GM18519 (cell line): Measurements from ENCODE around the gene MAFF.

Source experiments
- ATAC-seq: cut with Tn5 transposase; IDR thresholded peaks from one replicate; pipeline ENCODE4 v1.9.1; 2021; ENCODE audit warnings: mild to moderate bottlenecking, moderate library complexity; ENCODE audit not compliant: unreplicated experiment, low FRiP score

The MAFF gene

GRCh38 chr22:38203090-38203810 is 1.5 kb downstream of the MAFF start:
- no peak for ATAC-seq

DNA sequence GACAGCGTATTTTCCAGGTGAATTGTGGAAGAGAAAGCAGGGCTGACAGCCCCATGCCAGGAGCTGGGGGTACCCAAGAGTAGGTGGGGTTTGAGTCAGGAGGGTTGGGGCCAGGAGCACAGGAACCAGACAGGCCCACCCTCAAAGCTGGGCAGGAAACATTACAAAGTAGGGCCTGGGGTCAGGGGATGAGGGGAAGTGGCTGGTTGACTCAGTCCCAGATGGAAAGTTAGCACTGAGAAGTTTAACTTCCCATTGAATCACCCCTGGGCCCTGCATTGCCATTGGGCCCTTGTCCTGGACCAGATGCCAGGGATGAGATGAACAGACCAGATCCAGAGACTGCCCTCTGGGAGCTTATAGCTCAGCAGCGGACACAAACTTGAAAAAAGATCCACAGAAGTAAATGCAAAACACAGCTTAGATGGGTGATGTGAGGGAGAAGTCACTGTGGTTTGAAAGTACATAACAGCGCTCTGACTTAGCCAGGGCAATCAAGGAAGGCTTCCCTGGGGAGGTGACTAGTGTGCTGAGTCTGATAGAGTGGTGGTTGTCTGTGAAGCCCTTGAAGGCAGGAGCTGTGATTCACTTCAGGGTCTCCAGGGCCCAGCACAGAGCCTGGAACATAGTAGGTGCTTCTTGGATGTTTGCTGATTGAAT is 2.2 kb downstream of the MAFF start:
- ATAC-seq, result no peak

DNA sequence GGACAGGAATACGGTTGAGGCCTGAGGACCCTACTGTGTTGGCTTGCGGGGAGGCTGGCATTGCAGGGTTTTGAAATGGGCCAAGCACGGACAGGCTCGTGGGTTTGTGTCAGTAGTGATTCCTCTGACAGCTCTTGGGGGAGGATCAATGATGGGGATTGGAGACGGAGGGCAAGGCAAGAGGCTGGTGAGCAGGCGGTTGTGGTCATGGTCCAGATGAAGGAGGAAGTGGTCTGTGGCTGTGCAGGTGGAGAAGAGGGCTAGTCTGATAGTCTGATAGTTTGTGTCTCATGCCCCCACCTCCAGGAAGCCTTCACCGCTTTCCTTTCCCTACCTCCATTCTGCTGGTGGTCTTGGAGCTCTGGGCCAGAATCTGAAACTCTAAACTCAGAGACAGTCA is 3.0 kb downstream of the MAFF start:
- no peak for ATAC-seq

GRCh38 chr22:38205261-38206128 is 3.7 kb downstream of the MAFF start:
- ATAC-seq, result no peak

DNA sequence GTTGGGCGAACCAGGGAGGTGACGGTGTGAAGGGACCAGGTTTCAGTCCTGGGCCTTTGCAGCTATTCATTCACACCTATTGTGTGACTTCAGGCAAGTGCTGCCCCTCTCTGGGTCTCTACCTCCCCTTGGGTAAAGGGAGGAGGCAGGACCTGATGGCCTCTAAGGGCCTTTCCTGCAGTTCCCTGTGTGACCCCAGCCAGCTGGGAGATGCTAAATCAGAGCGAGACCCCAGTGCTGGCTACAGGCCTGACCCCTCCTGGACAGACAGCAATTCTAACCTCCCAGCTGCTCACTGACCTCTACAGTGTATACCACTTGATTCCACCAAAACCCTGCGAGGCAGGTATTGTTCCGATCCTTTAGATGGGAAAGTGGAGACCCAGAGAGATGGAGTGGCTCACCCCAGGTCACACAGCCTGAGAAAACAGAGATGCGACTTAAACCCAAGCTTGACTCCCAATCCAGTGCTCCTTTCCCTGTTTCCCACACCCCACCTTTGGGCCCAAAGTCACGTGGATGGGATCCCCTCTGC is 6.2 kb downstream of the MAFF start:
- no peak for ATAC-seq

GRCh38 chr22:38208551-38208968 is 6.8 kb downstream of the MAFF start:
- ATAC-seq, result no peak

- ATAC-seq, result no peak
These were observed 9.8 kb downstream of the MAFF start for GRCh38 chr22:38211556-38211955.

GRCh38 chr22:38212442-38212841 is 10.6 kb downstream of the MAFF start:
- no peak for ATAC-seq

DNA sequence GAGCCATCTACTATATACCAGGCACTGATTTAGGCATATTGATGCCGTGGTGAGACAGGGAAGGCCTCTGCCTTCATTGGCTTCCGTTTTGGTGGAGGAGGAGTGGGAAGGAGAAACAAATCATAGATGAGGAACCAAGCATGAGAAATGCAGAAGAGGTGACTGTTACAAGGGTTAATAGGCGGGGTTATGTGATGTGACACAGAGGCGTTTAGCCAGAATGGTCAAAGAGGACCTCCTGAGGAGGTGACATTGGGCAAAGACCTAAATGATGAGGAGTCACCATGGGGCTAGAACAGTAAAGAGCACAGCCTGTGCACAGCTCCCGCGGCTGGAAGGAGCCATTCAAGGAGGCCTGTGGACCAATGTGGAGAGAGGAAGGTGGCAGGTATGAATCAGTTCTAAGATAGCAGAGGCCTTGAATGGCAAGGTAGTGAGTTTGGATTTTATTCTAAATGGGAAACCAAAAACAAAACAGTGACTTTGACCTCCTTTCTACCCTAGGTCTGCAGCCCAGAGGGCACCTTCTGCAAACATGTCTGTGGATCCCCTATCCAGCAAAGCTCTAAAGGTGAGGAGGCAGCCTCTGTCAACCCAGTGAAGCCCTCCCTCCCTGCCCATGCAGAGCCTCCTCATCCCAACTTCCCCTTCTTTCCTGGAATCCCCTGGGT is 11.7 kb downstream of the MAFF start:
- ATAC-seq, result no peak

GRCh38 chr22:38213990-38214301 is 12.2 kb downstream of the MAFF start:
- no peak for ATAC-seq

DNA sequence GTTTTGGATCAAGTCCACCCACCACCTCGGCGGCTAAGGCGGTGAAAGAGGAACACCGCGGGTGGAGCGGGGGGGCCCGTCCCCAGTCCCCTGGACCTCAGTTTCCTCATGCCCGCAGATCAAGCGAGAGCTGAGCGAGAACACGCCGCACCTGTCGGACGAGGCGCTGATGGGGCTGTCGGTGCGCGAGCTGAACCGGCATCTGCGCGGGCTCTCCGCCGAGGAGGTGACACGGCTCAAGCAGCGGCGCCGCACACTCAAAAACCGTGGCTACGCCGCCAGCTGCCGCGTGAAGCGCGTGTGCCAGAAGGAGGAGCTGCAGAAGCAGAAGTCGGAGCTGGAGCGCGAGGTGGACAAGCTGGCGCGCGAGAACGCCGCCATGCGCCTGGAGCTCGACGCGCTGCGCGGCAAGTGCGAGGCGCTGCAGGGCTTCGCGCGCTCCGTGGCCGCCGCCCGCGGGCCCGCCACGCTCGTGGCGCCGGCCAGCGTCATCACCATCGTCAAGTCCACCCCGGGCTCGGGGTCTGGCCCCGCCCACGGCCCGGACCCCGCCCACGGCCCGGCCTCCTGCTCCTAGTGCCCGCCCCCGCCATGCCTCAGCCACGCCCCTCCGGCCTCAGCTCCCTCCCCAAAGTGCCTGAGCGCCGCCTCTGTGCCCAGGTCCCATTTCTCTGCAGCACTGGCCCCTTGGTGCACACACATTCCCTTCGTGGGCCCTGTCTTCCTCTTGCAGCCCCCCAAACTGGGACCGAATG is 12.7 kb downstream of the MAFF start:
- no peak for ATAC-seq

DNA sequence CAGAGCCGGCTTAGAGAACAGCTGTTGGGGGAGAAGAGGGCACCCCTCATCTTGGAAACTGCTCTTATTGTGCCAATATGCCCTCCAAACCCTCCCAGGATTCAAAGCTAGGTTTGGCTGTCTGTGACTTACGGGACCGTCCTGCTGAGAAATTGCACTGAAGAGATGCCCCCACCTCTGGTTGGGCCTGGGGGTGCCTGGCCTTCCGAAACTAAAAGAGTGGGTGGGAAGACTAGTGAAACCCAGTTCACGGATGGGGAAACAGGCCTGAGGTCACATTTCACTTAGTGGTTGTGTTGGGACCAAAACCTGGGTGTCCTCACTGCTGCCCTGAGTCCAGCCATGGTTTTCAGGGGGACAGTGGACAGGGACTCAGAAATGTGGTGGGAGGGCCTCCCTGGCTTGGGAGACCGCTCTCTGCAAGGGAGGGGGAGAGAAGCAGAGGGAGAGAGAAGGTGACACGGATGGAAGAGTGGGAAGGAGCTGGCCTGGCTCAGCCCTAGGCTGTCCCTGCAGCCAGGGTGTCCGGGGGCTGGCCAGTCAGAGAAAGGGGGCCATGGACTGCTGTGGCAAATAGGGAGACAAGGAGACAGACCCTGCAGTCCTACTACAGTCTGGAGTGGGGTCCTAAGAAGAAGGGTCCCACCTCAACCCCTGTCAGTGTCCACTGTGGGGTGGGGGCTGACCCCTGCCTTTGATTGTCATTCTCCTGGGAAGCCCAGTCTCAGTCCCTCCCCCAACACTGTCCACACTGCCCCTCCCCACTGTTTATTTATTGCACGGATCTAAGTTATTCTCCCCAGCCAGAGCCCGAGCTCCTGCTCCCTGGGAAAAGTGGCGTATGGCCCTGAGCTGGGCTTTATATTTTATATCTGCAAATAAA is 13.6 kb downstream of the MAFF start:
- no peak for ATAC-seq

DNA sequence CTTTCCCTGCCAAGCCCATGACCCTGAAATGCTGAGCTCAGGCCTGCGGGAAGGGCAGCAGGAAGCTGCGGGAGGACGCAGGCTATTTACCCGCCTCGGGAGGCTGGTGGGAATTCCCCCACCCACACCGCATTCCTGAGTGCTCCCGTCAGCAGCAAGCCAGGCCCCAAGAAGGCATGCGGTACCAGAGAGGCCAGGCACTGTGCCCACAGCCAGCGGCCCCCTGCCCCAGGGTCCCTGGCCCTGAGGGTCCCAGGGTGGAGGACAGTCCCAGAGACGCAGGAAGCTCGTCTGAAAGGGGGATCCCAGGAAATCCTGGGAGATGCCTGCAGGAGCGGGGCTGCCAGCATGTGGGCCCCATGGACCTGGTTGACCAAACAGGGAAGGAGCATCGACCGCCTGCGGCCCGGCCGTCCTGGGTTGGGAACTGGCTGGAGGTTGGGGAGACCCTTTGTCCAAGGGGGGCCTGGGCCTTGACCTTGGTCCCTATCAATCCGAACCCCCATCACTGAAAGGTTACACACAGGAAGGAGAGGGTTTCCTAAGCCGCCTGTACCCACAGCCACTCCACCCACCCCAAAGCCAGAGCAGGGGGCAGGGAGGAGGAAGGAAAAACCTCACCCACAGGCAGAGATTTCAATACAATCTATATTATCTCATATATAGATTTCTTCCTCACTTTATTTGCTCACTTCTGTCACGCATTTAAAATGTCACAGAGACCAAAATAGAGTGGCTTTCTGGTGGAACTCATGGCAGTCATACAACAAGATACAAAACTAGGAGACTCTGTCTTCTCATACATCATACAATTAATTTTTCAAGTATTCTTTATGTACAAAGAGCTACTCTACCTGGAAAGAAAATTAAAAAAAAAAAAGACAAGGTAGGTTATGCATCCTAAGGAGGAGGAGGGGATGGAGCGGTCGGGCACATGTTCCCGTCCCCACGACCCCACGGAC is 17.1 kb downstream of the MAFF start:
- no peak for ATAC-seq

GRCh38 chr22:38219632-38220031 is 17.8 kb downstream of the MAFF start:
- ATAC-seq, result no peak

GRCh38 chr22:38220163-38220562 is 18.4 kb downstream of the MAFF start:
- no peak for ATAC-seq

DNA sequence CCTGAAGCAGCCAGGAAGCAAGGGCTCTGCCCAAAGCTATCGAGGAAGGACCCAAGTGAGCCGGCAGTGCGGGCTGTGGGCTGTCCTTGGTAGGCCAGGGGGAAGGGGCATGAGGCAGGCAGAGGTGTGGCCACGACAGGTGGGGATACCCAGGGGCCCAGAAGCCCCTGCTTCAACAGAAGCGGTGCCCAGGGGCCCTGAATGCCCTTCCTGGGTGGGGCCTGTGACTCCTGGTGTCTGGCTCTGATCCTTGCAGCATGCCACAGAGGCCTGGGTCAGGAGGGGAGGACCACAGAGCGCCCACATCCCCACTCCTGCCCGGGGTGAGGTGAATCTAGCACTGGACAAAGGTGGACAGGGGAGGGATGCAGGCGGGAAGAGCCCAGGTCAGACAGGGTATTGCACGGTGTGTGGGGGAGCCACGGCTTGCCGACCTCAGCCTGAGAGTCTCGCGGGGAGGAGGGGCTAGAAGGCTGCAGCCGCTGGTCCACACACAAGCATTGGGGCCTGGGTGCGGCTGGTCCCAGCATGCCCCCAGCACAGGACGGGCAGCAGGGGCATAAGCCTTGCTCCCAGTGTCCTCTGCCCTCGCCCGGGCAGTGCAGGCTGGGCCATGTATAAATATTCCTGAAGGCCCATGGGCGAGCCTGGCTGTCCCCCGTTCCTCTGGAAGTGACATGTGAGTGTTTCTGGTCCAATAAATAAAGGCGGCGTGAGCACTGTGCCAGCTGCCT is 19.0 kb downstream of the MAFF start:
- ATAC-seq, result no peak

GRCh38 chr22:38221407-38221806 is 19.6 kb downstream of the MAFF start:
- ATAC-seq, result no peak
